RPMI8226 (cell line): Measurements from ENCODE around the gene TMEM108.

ENCODE experiments used
- DNase-seq: peaks from one replicate; pipeline ENCODE4 v3.0.0-alpha.2; 2015

TMEM108 gene

GRCh38 chr3:133055339-133055738, 17.1 kb downstream of the TMEM108 start:
- no peak for DNase-seq

GRCh38 chr3:133058243-133058642, 20.1 kb downstream of the TMEM108 start:
- DNase-seq: no peak

- no peak for DNase-seq
Observed at GRCh38 chr3:133058831-133059230, 20.6 kb downstream of the TMEM108 start.

- DNase-seq: no peak
Observed at GRCh38 chr3:133065193-133065961, 27.2 kb downstream of the TMEM108 start.

GRCh38 chr3:133066026-133066425, 27.8 kb downstream of the TMEM108 start:
- DNase-seq: no peak

- no peak for DNase-seq
Observed at GRCh38 chr3:133069556-133070286, 31.5 kb downstream of the TMEM108 start.

GRCh38 chr3:133074977-133075376, 36.8 kb downstream of the TMEM108 start:
- DNase-seq: no peak

GRCh38 chr3:133077688-133078087, 39.5 kb downstream of the TMEM108 start:
- no peak for DNase-seq

- DNase-seq: no peak
Observed at GRCh38 chr3:133079621-133080020, 41.4 kb downstream of the TMEM108 start.

GRCh38 chr3:133081016-133081415, 42.8 kb downstream of the TMEM108 start:
- no peak for DNase-seq

- DNase-seq: no peak
Observed at GRCh38 chr3:133083395-133083794, 45.2 kb downstream of the TMEM108 start.

- no peak for DNase-seq
Observed at GRCh38 chr3:133089906-133090485, 51.8 kb downstream of the TMEM108 start.

GRCh38 chr3:133092681-133093080, 54.5 kb downstream of the TMEM108 start:
- no peak for DNase-seq

GRCh38 chr3:133093366-133093765, 55.2 kb downstream of the TMEM108 start:
- DNase-seq: no peak

- no peak for DNase-seq
Observed at GRCh38 chr3:133096900-133097613, 58.9 kb downstream of the TMEM108 start.

GRCh38 chr3:133103706-133104105, 65.5 kb downstream of the TMEM108 start:
- DNase-seq: no peak

- no peak for DNase-seq
Observed at GRCh38 chr3:133106169-133106568, 68.0 kb downstream of the TMEM108 start.

GRCh38 chr3:133112666-133113065, 74.5 kb downstream of the TMEM108 start:
- DNase-seq: no peak

GRCh38 chr3:133113526-133113925, 75.3 kb downstream of the TMEM108 start:
- DNase-seq: no peak

- no peak for DNase-seq
Observed at GRCh38 chr3:133113927-133114597, 75.9 kb downstream of the TMEM108 start.

- DNase-seq: no peak
Observed at GRCh38 chr3:133115176-133115575, 77.0 kb downstream of the TMEM108 start.

GRCh38 chr3:133117342-133117741, 79.2 kb downstream of the TMEM108 start:
- no peak for DNase-seq

- no peak for DNase-seq
Observed at GRCh38 chr3:133119176-133119575, 81.0 kb downstream of the TMEM108 start.
